Rectal smooth muscle tissue (tissue), 1 donor: ENCODE data around the gene GABBR2.

Experiments used
- H3K27ac ChIP-seq: one replicate; pipeline ENCODE4 v1.7.0; 2013; ENCODE audit warnings: low read depth, low read length, inconsistent platforms
- H3K27me3 ChIP-seq: one replicate; pipeline ENCODE4 v1.7.0; 2013; ENCODE audit warnings: low read length; ENCODE audit not compliant: control insufficient read depth, insufficient read depth
- H3K36me3 ChIP-seq: one replicate; pipeline ENCODE4 v1.7.0; 2013; ENCODE audit warnings: low read length; ENCODE audit not compliant: control insufficient read depth, insufficient read depth
- H3K4me1 ChIP-seq: one replicate; pipeline ENCODE4 v1.7.0; 2013; ENCODE audit warnings: low read length; ENCODE audit not compliant: control insufficient read depth, insufficient read depth
- H3K4me3 ChIP-seq: one replicate; pipeline ENCODE4 v1.7.0; 2013; ENCODE audit warnings: low read length
- H3K9ac ChIP-seq: one replicate; pipeline ENCODE4 v1.7.0; 2013; ENCODE audit warnings: low read length

GABBR2 gene

DNA sequence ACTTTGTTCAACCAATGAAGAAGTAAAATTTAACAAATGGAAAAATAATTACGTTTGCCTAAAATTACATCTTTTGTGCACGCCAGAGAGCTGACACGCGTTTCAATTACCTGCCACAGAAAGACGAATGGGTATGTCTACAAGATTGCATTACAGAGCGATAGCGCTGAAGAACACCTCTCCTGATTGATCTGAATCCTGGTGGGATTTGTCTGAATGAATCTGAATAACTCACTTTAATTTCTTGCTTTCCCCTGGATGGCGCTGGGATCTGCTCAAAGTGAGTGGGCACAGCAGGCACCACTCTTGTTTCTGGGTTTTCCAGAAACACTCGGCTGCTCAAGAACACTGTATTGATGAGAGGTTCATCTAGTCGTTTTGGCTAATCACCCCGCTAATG is 304.5 kb downstream of the GABBR2 start:
- H3K27ac ChIP-seq = no peak overlapping the region
- H3K4me3 ChIP-seq = no peak overlapping the region
- H3K4me1 ChIP-seq = no peaks in the 10 kb centered on the region
- H3K9ac ChIP-seq = no peak overlapping the region
- H3K36me3 ChIP-seq = no peaks in the 10 kb centered on the region
- H3K27me3 ChIP-seq = no peaks in the 10 kb centered on the region

DNA sequence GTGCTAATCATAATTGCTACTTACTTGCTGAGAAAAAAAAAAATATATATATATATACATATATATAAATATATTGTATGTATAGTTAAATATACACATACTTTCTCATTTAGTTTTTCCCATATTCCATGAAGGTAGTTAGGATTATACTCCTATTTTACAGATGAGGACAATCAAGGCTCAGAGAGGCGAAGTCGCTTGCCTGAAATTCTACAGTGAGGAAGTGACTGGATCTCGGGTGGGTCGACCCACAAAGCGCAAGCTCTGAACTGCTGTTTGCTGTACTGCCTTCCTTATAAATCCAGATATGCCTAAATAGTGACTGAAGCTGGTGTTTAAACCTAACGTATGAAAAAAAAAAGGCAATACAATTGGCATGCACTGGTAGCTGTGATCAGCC is 305.0 kb downstream of the GABBR2 start:
- Histone ChIP-seq H3K9ac (no peak overlapping the region), H3K27me3 (no peaks in the 10 kb centered on the region), H3K4me3 (no peak overlapping the region), H3K36me3 (no peaks in the 10 kb centered on the region), H3K4me1 (no peaks in the 10 kb centered on the region), H3K27ac (no peak overlapping the region)

GRCh38 chr9:98402019-98402840 is 306.5 kb downstream of the GABBR2 start:
- H3K4me3 ChIP-seq = no peak overlapping the region
- no peak overlapping the region for H3K9ac ChIP-seq
- H3K4me1 ChIP-seq = no peaks in the 10 kb centered on the region
- no peaks in the 10 kb centered on the region for H3K27me3 ChIP-seq
- no peak overlapping the region for H3K27ac ChIP-seq
- no peaks in the 10 kb centered on the region for H3K36me3 ChIP-seq

DNA sequence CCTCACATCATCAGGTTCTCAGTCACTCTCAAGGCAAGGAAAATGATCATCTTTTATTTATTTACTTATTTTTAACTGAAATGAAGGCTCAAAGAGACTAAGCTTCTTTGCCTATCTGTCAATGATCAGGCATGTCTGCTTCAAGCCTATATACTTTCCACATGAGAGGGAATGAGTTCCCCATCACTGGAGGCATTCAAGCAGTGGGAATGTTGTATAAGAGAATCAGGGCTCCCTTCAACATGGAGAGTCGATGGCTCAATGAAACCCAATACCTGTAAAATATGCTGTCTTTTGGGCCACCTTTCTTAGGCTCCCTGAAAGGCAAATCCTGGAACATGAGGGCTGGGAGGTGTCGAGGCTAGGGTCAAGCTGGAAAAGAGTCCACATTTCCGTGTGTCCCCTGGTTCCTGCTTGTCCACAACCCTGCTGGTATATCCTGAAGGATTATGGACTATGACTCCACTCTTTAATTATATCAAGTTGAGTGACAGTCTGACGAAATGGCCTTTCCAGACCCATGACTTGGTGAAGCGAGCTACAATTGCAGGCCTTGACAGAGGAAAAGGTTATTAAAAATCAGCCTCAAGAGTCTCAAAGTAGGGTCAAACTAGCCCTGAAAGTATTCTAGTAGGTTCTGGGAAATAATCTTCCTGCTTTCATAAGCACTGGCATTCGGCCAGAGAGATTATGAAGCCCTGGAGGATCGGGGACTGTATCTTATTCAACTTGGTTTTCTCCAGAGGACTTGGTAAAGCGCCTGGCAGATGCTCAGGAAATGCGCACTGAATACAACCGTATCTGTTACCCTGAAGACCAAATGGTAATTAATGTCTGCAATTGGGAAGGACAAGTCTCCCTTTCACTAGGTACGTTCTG is 307.4 kb downstream of the GABBR2 start:
- Histone ChIP-seq H3K9ac (no peak overlapping the region), H3K4me1 (no peaks in the 10 kb centered on the region), H3K27ac (no peak overlapping the region), H3K36me3 (no peaks in the 10 kb centered on the region), H3K27me3 (no peaks in the 10 kb centered on the region), H3K4me3 (no peak overlapping the region)

DNA sequence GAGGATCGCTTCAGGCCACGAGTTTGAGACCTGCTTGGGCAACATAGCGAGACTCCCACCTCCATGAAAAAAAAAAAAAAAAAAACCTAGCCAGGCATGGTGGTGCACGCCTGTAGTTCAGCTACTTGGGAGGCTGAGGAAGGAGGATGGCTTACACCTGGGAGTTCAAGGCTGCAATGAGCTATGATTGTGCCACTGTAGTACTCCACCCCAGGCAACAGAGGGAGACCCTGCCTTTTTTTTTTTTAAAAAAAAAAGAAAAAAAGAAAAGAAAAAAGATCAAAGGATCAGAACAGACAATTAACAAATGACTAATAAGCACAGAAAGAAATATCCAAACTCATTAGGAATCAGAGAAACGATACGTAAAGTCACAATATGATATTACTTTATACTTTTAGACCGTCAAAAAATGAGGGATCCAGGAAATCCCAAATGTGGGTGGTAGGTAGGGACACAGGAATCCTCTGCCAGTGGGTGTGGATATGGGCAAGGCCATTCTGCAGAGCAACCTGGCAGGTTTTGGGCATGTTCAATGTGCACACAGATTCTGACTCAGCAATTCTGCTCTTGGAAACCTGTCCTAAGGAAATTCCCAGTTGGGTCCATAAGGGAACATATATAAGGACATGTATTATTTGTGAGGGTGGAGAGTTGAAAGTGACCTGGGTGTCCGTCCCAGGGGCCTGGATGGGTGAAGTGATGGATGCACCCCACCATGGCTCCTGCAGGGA is 308.6 kb downstream of the GABBR2 start:
- H3K9ac ChIP-seq = no peak overlapping the region
- no peak overlapping the region for H3K4me3 ChIP-seq
- no peaks in the 10 kb centered on the region for H3K27me3 ChIP-seq
- H3K4me1 ChIP-seq = no peaks in the 10 kb centered on the region
- H3K36me3 ChIP-seq = no peaks in the 10 kb centered on the region
- H3K27ac ChIP-seq = no peak overlapping the region

DNA sequence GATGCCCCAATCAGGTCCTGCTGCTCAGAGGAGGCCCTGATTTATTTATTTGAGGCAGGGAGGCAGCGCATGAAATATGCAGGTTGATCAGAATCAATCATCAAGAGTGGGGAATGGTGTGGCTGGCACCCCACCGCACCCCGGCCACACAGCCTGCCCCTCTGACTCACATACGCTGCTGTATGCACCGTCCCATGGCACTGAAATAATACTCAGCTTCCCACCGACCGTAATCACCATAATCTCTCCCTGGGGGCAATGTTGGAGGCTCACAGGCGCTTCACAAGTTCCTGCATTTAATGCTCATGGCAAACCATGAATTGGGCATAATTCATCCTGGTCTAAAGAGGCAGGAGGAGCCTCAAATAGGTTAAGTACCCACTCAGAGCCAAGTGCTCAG is 312.1 kb downstream of the GABBR2 start:
- Histone ChIP-seq H3K4me3 (no peak overlapping the region), H3K9ac (no peak overlapping the region), H3K27ac (no peak overlapping the region), H3K27me3 (no peaks in the 10 kb centered on the region), H3K4me1 (no peaks in the 10 kb centered on the region), H3K36me3 (no peaks in the 10 kb centered on the region)

- H3K36me3 ChIP-seq = no peaks in the 10 kb centered on the region
- no peaks in the 10 kb centered on the region for H3K4me1 ChIP-seq
- no peak overlapping the region for H3K4me3 ChIP-seq
- H3K9ac ChIP-seq = no peak overlapping the region
- no peak overlapping the region for H3K27ac ChIP-seq
- no peaks in the 10 kb centered on the region for H3K27me3 ChIP-seq
Measured at GRCh38 chr9:98396236-98396635, 312.5 kb downstream of the GABBR2 start.

- no peaks in the 10 kb centered on the region for H3K27me3 ChIP-seq
- no peak overlapping the region for H3K9ac ChIP-seq
- H3K4me1 ChIP-seq = no peaks in the 10 kb centered on the region
- no peaks in the 10 kb centered on the region for H3K36me3 ChIP-seq
- H3K27ac ChIP-seq = no peak overlapping the region
- H3K4me3 ChIP-seq = no peak overlapping the region
Measured at GRCh38 chr9:98391867-98392266, 316.9 kb downstream of the GABBR2 start.

DNA sequence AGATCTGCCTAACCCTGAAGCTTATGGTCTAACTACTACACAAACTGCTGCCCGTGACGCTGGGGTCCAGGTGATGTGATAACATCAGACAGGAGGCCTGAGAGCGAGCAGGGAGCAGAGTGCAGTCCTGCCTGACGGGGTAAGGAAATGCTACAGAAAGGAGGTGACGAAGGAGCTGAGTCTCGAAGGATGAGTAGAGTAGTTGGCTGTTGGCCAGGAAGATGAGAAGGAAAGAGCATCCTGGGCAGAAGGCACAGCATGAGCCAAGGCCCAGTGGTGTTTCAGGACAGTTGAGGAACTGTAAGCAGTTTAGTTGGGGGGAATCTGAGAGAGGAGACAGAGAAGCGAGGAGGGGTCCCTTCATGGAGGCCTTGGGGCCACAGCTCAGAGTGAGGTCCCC is 317.3 kb downstream of the GABBR2 start:
- H3K36me3 ChIP-seq = no peaks in the 10 kb centered on the region
- H3K27me3 ChIP-seq = no peaks in the 10 kb centered on the region
- H3K9ac ChIP-seq = no peak overlapping the region
- H3K4me1 ChIP-seq = no peaks in the 10 kb centered on the region
- H3K27ac ChIP-seq = no peak overlapping the region
- H3K4me3 ChIP-seq = no peak overlapping the region

DNA sequence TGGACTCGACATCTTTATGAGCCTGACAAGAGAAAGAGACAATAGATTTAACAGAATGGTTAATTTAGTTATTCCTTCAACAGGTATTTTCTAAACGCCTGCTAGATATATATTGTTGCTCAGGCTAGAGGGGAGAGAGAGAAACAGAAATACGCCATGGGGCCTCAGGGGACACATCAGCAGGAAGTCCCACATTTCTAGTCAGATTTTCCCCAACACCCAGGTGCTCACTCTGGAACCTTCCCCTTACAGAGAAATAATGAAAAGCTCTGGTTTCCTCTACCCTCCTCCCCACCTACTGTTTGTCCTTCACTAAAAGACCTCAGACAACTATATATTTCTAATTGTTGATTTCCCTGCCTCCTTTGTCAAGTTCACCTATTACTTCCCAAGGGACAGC is 323.0 kb downstream of the GABBR2 start:
- Histone ChIP-seq H3K9ac (no peak overlapping the region), H3K4me1 (no peaks in the 10 kb centered on the region), H3K27ac (no peak overlapping the region), H3K36me3 (no peaks in the 10 kb centered on the region), H3K27me3 (no peaks in the 10 kb centered on the region), H3K4me3 (no peak overlapping the region)

- Histone ChIP-seq H3K4me3 (no peak overlapping the region), H3K4me1 (no peaks in the 10 kb centered on the region), H3K27me3 (no peaks in the 10 kb centered on the region), H3K9ac (no peak overlapping the region), H3K27ac (no peak overlapping the region), H3K36me3 (no peaks in the 10 kb centered on the region)
Measured at GRCh38 chr9:98383758-98384157, 325.0 kb downstream of the GABBR2 start.

GRCh38 chr9:98381311-98382103 is 327.2 kb downstream of the GABBR2 start:
- H3K36me3 ChIP-seq = no peaks in the 10 kb centered on the region
- H3K4me1 ChIP-seq = no peaks in the 10 kb centered on the region
- no peak overlapping the region for H3K9ac ChIP-seq
- no peak overlapping the region for H3K4me3 ChIP-seq
- H3K27me3 ChIP-seq = no peaks in the 10 kb centered on the region
- no peak overlapping the region for H3K27ac ChIP-seq
